Common myeloid progenitor, CD34-positive (primary cell): Measurements from ENCODE around the gene PAQR8.
A peak's percentile ranks its signal among the peaks of the same experiment; 100 is the strongest.

Experiments
- CTCF ChIA-PET: fragments of 350-600 bp; sonication (Branson Sonifier 250); formaldehyde crosslinking; loops from one replicate; lab custom pipeline; 2021; ENCODE audit warnings: antibody characterized with exemption; lab: Charles Lee
- POLR2A ChIA-PET: fragments of 350-600 bp; sonication (Branson Sonifier 250); formaldehyde crosslinking; loops from one replicate; lab custom pipeline; 2021; ENCODE audit warnings: antibody characterized with exemption; lab: Charles Lee
- DNase-seq, 3 donors: peaks; one replicate each; pipeline versions ENCODE4 v3.0.0 to v3.0.0-alpha.2; 2013
- H3K27ac ChIP-seq, 2 experiments: 1 replicate in 1 of 2; 2 replicates in 1 of 2; pipeline ENCODE4 v1.7.0; 2013; ENCODE audit warnings: inconsistent platforms in 2 of 2, low read length in 2 of 2, mild to moderate bottlenecking in 2 of 2, low read depth in 1 of 2, moderate library complexity in 1 of 2; ENCODE audit not compliant: severe bottlenecking in 2 of 2, insufficient read depth in 1 of 2, poor library complexity in 1 of 2
- H3K27me3 ChIP-seq, 5 experiments: replicated peaks in 2 of 5; 1 replicate in 3 of 5; 2 replicates in 2 of 5; pipeline versions ENCODE4 v1.6.1 to v1.7.0; 2013; ENCODE audit warnings: low read length in 4 of 5, mild to moderate bottlenecking in 2 of 5, moderate library complexity in 2 of 5, inconsistent platforms in 1 of 5; ENCODE audit not compliant: insufficient read depth in 5 of 5, control insufficient read depth in 4 of 5
- H3K36me3 ChIP-seq, 4 experiments: 1 replicate in 2 of 4; 2 replicates in 2 of 4; pipeline versions ENCODE4 v1.6.1 to v1.7.0; 2013; ENCODE audit warnings: low read length in 3 of 4, control low read depth in 1 of 4, mild to moderate bottlenecking in 1 of 4; ENCODE audit not compliant: control insufficient read depth in 4 of 4, insufficient read depth in 4 of 4
- H3K4me1 ChIP-seq, 4 experiments: 1 replicate in 3 of 4; 2 replicates in 1 of 4; pipeline versions ENCODE4 v1.6.1 to v1.7.1; 2013; ENCODE audit warnings: low read length in 3 of 4, mild to moderate bottlenecking in 3 of 4, control low read depth in 1 of 4, inconsistent platforms in 1 of 4, moderate library complexity in 1 of 4; ENCODE audit not compliant: control insufficient read depth in 4 of 4, insufficient read depth in 4 of 4; ENCODE audit errors: control extremely low read depth in 1 of 4
- H3K4me3 ChIP-seq, 7 experiments: 1 replicate in 4 of 7; 2 replicates in 3 of 7; pipeline versions ENCODE4 v1.5.1 to v1.7.0; 2013; ENCODE audit warnings: mild to moderate bottlenecking in 7 of 7, low read length in 6 of 7, moderate library complexity in 6 of 7, inconsistent platforms in 2 of 7, low read depth in 2 of 7, control low read depth in 1 of 7; ENCODE audit not compliant: insufficient read depth in 4 of 7, control insufficient read depth in 1 of 7; ENCODE audit errors: extremely low read depth in 1 of 7
- H3K9me3 ChIP-seq, 5 experiments: 1 replicate in 4 of 5; 2 replicates in 1 of 5; pipeline versions ENCODE4 v1.6.1 to v1.7.1; 2013; ENCODE audit warnings: low read length in 4 of 5, mild to moderate bottlenecking in 2 of 5, inconsistent platforms in 1 of 5, low read depth in 1 of 5, moderate library complexity in 1 of 5; ENCODE audit not compliant: control insufficient read depth in 4 of 5, insufficient read depth in 2 of 5; ENCODE audit errors: control extremely low read depth in 1 of 5
- WGBS: methylation state at CpG from one replicate; pipeline ENCODE4 v1.1.5; 2013; ENCODE audit not compliant: insufficient coverage; 5-methylcytosine and 5-hydroxymethylcytosine counted together

The PAQR8 gene

GRCh38 chr6:52346503-52346902 is 15.4 kb upstream of the PAQR8 start:
- Histone ChIP-seq H3K4me1 (peaks cover 5 to 9% (median 7%) of the 10 kb centered on the region in 4 experiments), H3K36me3 (no peaks in the 10 kb centered on the region), H3K27ac (no peak overlapping the region), H3K9me3 (no peaks in the 10 kb centered on the region), H3K27me3 (no peaks in the 10 kb centered on the region), H3K4me3 (no peak overlapping the region)
- 100% methylated on average over 1 of the region's 2 CpGs for WGBS
- ChIA-PET CTCF (interaction anchor here (1.1 to 1.6 kb wide), 2 partner anchors 16 to 60 kb away, joined by 4 read pairs; no protein-coding TSS in a partner anchor), POLR2A (no interaction called here)
- no peak for DNase-seq

GRCh38 chr6:52347818-52348217 is 14.1 kb upstream of the PAQR8 start:
- no CpG with 5 or more reads among the region's 1 CpG for WGBS
- ChIA-PET CTCF (interaction anchor here (0.6 to 1.6 kb wide), 4 partner anchors 15 to 292 kb away, joined by 3 to 4 read pairs (median 4); no protein-coding TSS in a partner anchor), POLR2A (no interaction called here)

GRCh38 chr6:52351879-52352238 is 10.1 kb upstream of the PAQR8 start:
- no peak for DNase-seq
- CTCF ChIA-PET, result interaction anchor here (0.9 to 1.6 kb wide), 7 partner anchors 10 to 18 kb away, joined by 3 to 5 read pairs (median 4); no protein-coding TSS in a partner anchor
- no peaks in the 10 kb centered on the region for H3K36me3 ChIP-seq
- no peaks in the 10 kb centered on the region for H3K27me3 ChIP-seq
- no peak overlapping the region for H3K27ac ChIP-seq
- no peak overlapping the region for H3K4me3 ChIP-seq
- POLR2A ChIA-PET, result no interaction called here
- WGBS, result 100% methylated on average over 1 of the region's 1 CpG
- peaks cover 5 to 18% (median 7%) of the 10 kb centered on the region in 4 experiments for H3K4me1 ChIP-seq
- H3K9me3 ChIP-seq, result no peaks in the 10 kb centered on the region

More at GRCh38 chr6:52347818-52348217, 14.1 kb upstream of the PAQR8 start:
- no peaks in the 10 kb centered on the region for H3K27me3 ChIP-seq
- H3K4me3 ChIP-seq, result no peak overlapping the region
- H3K9me3 ChIP-seq, result no peaks in the 10 kb centered on the region
- no peak overlapping the region for H3K27ac ChIP-seq
- H3K36me3 ChIP-seq, result no peaks in the 10 kb centered on the region
- peaks cover 5 to 11% (median 7%) of the 10 kb centered on the region in 4 experiments for H3K4me1 ChIP-seq
- DNase-seq, result no peak

GRCh38 chr6:52352239-52353018 is 9.5 kb upstream of the PAQR8 start:
- H3K27ac ChIP-seq, result peak overlapping the region in 1 of 2 experiments; percentile 9
- peaks cover 5 to 18% (median 7%) of the 10 kb centered on the region in 4 experiments for H3K4me1 ChIP-seq
- no peaks in the 10 kb centered on the region for H3K9me3 ChIP-seq
- H3K36me3 ChIP-seq, result no peaks in the 10 kb centered on the region
- peak overlapping the region in 2 of 7 experiments; percentile 14 to 20 for H3K4me3 ChIP-seq
- POLR2A ChIA-PET, result no interaction called here
- 29% methylated on average over 3 of the region's 5 CpGs for WGBS
- peak in 2 of 3 donors; percentile 72 to 85 for DNase-seq
- CTCF ChIA-PET, result interaction anchor here (1.0 to 1.6 kb wide), 5 partner anchors 11 to 18 kb away, joined by 3 to 5 read pairs (median 4); no protein-coding TSS in a partner anchor
- H3K27me3 ChIP-seq, result no peaks in the 10 kb centered on the region

- Histone ChIP-seq H3K4me1 (peaks cover 5 to 18% (median 7%) of the 10 kb centered on the region in 4 experiments), H3K27ac (no peak overlapping the region), H3K27me3 (no peaks in the 10 kb centered on the region), H3K4me3 (no peak overlapping the region), H3K9me3 (no peaks in the 10 kb centered on the region), H3K36me3 (no peaks in the 10 kb centered on the region)
- CTCF ChIA-PET, result interaction anchor here (1.2 kb wide), 2 partner anchors 14 to 18 kb away, joined by 3 read pairs; no protein-coding TSS in a partner anchor
- POLR2A ChIA-PET, result no interaction called here
- no peak for DNase-seq
- 64% methylated on average over 2 of the region's 2 CpGs for WGBS
These were observed 5.9 kb upstream of the PAQR8 start for GRCh38 chr6:52356017-52356416.

- ChIA-PET POLR2A (interaction anchor here (0.5 kb wide), 1 partner anchor 415 kb away, joined by 3 read pairs; no protein-coding TSS in a partner anchor), CTCF (interaction anchor here (1.5 kb wide), 1 partner anchor 76 kb away, joined by 3 read pairs; no protein-coding TSS in a partner anchor)
- WGBS, result no CpG with 5 or more reads among the region's 1 CpG
These were observed 2.5 kb upstream of the PAQR8 start for GRCh38 chr6:52359403-52359802.

GRCh38 chr6:52360028-52360427 is 1.9 kb upstream of the PAQR8 start:
- DNase-seq, result no peak
- no peaks in the 10 kb centered on the region for H3K9me3 ChIP-seq
- H3K4me3 ChIP-seq, result no peak overlapping the region
- peaks cover 5 to 22% (median 19%) of the 10 kb centered on the region in 4 experiments for H3K4me1 ChIP-seq
- POLR2A ChIA-PET, result no interaction called here
- H3K27me3 ChIP-seq, result no peaks in the 10 kb centered on the region
- H3K36me3 ChIP-seq, result no peaks in the 10 kb centered on the region
- H3K27ac ChIP-seq, result peak overlapping the region in 1 of 2 experiments; percentile 25
- CTCF ChIA-PET, result interaction anchor here (0.7 to 1.2 kb wide), 3 partner anchors 11 to 30 kb away, joined by 3 to 4 read pairs (median 3); no protein-coding TSS in a partner anchor
- WGBS, result 100% methylated on average over 1 of the region's 3 CpGs

More at GRCh38 chr6:52359403-52359802, 2.5 kb upstream of the PAQR8 start:
- no peaks in the 10 kb centered on the region for H3K36me3 ChIP-seq
- peaks cover 5 to 22% (median 19%) of the 10 kb centered on the region in 4 experiments for H3K4me1 ChIP-seq
- no peaks in the 10 kb centered on the region for H3K27me3 ChIP-seq
- H3K4me3 ChIP-seq, result no peak overlapping the region
- H3K27ac ChIP-seq, result no peak overlapping the region
- H3K9me3 ChIP-seq, result no peaks in the 10 kb centered on the region
- no peak for DNase-seq
